Measurements from ENCODE around the gene NOL4L. TPM values are rescaled to one million over a fixed set of nuclear protein-coding genes. Genes with fewer than 3 reads are reported as not detected.

Gene NOL4L
- total RNA-seq, 1 donor from 2014 or later = 12.2 TPM

DNA sequence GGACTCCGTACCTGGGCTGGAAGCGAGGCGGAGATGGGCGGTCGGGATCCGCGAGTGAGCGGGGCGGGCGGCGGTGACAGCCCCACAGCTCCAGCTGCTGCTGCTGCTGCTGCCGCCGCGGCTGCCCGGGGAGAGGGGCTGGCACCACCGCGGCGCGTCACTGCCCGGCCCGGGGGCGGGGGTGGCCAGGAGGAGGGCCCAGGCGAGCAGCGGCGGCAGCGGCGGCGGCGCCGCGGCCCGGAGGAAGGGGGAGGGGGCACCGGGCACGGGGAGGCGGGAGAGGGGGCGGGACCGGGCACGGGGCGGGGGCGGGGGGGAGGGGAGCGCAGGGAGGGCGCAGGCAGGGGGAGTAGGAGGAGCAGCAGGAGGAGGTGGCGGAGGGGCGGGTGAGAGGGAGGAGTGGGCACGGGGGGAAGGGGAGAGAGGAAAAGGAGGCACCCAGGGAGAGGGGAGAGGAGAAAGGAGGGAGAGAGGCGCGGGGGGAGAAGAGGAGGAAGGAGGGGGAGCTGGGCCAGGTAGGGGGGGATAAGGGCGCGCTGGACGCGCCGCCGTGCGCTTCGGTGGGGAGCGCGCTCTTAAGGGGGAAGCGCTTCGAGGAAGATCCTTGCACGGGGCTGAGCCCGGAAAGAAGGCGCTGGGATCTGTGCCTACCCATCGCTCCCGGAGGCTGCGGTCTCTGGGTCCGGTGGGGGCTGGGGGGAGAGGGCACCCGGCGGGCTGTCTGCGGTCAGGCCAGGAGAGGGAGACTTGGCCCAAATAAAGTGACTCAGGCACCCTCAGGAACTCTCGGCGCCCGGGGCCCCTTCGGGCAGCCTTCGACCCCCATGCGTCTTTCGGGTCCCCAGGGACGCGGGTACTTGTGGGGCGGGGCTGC is 101.5 kb downstream of the NOL4L start:
- peak; percentile 71 for DNase-seq

DNA sequence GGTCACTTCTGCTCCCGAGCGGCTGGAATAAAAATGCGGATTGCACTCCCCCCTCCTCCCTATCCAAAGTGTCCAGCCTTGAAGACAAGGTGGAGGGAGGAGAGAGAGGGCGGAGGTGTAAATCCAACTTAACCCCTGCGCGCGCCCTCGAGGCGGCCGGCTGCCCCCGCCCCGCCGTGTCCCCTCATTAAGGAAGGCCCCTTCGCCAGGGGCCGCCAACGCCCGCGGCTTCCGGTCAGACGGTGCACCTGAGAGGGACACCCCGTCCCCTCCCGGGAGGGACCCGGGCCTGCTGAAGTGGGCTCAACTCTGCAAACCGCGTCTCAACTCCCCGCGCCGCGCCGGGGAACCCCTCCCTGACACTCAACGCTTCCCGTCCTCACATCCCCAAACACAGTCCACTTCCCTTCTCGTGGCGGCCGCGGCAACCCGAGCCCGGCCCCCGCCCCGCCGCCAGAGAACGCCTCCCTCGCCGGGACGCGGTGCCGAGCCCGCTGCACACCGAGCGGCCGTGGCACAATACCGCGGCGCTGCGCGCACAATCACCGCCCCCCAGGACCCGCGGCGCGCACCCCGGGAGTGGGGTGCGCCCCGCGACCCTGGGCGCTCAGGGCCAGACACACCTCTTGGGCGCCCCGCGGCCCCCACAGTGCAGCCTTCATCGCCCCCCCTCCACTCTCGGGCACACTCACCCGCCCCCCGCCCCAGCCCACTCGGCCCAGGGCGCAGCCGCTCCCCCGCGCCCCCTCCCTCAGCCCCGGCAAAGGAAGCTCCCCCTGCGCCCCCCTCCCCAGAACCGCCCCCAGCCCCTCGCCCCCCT is 102.5 kb downstream of the NOL4L start:
- DNase-seq = no peak

DNA sequence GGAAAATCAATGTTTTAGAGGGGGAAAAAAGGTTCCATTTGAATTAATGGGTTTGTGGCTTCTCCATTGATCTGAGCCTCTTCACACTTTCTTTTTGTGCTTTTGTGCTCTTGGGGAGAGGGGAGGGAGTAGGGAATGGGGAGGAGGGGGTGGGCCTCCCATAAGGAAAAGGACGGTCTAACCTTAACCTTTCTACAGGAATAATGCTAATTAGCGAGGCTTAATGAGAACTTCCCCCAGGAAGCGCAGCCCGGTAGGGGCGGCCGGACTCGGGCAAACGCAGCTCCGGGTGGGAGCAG is 103.0 kb downstream of the NOL4L start:
- no peak for DNase-seq

DNA sequence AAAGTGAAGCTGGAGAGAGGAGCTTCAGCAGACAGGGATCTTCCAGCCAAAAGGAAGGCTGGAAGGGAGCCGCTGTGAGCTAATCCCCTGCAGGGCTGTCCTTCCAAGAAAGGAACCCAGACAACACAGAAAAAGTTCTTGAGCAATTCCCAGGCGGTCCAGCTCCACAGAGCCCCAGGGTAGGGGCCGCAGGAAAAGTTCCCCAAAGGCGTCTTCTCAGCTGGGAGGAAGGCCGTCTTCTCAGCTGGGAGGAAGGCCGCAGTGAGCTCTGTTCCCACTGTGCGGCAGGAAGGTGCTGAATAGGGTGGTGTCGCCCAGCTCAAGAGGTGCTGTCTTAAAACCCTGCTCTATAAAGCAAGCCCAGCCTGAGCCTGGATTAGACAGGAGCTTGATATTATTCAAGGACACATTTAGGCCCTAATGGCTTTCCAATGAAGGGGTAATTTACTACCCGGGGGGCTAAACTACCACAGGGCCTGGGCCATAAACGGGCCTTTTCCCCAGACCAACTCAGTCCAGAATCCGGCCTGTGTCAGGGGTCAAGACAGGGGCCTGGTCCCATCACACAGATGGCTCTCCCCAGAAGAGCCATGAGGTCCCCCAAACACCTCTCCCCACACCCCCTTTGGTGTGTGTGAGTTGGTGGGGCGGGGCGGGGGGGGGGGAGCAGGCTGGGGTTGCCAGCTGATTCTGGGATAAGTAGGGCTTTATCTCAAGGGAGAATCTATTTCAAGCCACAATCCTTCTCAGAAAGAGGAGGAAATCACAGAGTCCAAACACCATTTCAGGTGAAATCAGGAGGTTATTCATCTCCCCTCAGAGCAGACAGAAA is 103.6 kb downstream of the NOL4L start:
- DNase-seq = no peak

DNA sequence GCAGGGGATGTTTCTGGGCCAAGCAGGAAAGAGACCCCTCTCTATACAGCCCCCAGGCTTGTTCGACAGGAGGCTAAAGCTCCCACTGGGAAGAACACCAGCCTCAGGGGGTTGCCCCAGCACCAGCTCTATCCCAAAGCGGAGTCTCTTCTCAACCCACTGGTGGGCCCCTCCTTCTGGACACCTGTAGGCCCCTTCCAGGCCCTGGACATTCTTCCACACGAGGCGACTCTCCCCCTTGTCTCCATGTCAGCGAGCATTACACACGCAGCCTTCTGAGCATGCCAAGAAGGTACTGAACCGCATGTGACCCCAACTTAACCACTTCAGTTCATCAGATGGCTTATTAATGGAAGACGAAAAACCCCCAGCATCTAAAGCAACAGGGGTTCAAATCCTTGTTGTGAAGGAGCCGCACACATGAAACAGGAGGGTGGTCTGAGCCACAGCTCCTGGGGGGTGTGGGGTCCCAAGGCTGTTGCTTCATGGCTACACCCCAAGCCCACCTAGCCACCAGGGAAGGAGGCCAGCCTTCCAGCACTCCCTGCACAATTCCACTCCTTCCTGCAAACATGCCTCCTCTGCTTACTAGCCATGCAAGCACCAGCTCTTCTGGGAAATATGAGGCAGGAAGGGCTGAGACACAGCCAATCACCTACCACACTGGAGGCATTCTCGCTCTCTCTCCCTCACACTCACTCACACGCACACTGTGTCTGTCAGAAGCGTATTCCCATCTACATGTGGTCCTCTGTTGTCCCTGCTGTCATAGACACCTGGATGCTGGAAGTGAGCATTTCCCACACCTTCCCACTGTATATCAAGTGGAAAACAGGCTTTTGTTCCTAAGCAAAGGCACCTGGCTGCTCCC is 104.5 kb downstream of the NOL4L start:
- DNase-seq = no peak

DNA sequence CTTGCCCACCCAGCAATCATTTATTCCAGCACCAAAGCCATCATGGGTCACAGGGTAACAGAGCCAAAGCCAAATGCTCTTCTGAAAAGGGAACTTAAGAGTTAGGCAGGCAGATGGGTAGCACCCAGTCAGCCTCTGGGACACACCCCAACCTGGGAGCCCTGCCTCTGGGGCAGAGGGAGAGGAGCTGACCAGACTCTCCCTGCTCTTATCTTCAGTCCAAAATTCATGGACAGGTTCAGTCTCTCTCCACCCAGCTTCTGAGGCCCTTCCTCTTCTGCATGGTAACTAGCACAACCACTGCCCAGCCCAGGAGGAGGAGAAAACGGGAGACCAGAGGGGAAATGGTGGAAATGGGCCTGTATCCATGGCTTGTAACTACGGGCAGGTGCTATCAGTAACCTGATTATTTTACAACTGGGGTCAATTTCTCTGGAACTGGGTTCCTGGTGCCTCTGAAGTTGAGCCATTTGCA is 105.4 kb downstream of the NOL4L start:
- no peak for DNase-seq

DNA sequence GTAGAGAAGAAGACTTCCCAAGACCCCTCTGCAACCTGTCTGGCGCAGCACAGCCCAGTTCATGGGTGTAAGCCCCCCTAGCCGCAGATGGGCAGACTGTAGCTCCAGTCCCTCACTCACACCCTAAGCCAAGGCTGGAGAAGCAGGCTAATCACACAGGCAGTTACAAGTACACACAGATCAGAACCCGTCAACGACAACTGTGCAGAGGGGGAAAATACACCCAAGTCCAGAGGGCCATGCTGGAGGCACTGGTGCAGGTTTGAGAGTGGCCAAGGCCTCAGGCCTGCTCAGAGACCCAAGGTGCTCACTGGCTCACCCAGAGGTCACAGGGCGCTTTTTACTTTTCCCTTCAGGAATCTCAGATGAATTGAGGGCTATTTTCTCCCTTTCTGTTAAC is 106.1 kb downstream of the NOL4L start:
- DNase-seq = no peak

DNA sequence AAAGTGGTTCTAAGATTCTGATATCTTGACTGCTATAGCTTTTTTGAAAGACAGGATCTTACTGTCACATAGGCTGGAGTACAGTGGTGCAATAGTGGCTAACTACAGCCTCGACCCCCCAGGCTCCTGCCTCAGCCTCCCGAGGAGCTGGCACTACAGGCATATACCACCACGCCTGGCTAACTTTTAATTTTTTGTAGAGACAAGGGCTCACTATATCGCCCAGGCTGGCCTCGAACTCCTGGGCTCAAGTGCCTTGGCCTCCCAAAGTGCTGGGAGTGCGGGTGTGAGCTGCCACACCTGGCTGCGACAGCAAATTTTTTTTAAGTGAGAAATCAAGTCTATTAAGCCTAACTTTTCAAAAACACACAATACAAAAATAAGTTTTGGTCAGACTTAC is 106.6 kb downstream of the NOL4L start:
- DNase-seq = no peak

DNA sequence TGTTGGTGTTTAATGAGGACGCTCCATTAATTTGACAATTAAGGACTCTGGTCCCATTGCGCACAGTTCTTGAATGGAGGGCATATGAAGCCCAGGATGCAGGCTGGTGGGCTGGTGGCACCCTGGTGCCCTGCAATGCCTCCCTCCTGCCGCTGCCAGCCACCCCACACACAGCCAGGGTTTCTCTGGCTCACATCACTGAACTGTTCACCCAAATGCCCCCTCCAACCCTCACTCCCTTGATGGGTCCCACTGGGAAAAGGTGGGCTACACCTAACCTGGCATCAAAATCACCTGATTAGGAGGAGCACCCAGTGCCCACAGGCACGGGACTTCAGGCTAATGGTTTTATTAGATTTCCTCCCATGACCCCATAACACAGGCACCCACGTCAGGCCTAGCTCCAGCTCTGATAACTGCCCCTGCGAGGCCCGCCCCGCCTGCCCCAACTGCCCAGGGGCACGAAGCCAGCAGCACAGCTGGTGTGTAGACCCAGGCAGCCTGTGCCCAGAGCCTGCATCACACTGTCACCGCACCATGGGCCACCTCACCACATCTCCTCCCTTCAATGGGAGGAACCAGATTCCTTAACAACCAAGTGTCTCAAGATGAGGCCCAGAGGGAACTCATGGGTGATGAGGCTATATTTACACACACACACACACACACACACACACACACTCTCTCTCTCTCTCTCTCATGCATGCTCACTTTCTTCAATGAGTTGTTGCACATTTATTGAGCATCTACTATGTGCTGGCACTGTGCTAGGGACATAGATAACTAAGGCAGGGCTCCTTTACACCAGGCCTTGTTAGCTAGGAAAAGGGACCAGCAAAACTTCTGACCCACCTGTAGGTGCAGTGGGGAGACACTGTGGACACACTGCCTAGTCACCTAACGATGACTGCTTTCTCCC is 107.3 kb downstream of the NOL4L start:
- DNase-seq = no peak

DNA sequence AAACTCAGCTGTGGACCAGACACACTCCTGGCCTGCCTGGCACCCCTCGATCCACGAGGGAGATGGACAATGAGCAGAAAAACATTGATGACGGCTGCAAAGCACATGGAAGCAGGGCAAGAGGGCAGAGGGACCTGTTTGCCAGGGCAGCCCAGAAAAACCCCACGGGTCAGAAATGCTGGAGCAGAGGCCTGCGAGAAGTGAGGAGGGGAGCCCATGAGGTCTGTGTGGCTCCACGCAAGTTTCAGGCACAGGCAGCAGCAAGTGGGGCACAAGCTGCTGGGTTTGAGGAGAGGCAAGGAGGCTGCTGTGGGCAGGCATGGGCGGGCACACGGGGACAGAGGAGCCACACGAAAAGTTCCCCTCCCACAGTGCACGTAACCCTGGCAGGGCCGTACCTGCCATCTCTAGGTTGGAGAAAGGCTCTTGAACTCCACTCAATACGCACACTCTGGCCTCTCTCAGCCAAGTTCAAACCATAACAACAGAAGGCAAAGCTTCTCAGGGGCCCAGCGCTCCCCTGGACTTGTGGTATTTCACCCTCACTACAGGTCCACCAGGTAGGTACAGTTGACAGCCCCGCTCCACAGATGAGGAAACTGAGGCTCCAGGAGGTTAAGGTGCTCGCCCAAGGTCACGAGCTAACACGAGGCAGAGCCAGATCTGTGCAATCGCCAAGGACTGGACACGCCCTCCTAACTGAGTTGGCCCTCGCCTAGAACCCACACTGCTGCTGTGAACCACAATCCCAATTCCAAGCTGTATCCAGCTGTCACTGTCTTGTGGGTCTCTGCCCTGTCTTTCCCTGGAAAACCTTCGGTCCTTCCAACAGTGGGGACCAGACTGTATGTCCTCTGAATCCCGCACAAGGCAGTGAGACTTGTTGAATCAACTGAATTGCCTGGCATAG is 108.2 kb downstream of the NOL4L start:
- no peak for DNase-seq

DNA sequence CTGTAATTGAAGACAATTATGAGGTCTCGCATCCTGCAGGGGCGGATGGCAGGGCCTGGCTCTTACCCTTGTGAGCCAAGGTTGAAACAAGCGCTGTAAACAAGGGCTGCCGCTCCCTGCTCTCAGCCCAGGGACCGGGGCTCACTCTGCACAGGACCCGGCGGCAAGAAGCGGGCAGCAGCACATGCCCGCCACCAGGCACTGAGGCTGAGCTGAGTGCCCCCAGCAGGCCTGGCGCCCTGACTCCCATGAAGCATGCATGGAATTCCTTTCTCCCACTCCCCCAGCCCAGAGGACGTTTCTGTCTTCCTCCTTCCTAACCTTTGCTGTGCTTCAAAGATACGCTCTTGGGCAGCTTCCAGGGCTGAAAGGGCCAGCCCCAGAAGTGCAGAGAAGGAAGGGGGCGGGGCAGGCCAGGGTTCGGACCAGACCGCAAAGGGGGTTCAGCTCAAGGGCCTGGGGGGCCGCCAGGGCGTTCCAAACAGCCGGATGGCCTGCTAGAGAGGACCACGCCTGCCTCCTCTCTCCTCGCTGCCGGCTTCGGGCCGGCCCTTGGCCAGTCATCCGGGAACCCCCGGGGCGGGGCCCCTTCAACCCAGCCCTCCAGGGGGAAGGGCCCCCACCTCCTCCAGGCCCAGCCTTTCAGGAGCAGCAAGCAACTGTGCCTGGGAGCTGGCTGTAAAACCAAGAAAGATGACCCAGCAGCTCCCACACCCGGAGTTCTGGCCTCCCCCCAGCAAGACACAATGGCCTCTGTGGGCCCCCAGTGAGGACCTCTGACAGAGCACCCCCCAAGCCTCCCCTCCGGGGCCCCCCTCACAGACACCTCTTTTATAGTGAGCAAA is 109.9 kb downstream of the NOL4L start:
- DNase-seq = peak; percentile 35

DNA sequence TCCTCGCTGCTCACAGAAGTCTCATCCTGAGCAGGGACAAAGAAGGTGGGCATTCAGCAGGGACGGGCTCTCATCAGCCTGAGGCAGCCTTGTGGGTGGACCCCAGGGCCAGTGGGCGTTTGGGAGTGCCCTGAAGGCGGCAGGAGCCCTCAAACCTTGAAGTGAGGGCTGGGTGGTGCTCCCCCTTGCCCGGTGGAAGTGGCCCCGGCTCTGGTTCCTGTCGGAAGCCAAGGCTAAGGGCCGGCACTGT is 110.5 kb downstream of the NOL4L start:
- no peak for DNase-seq

DNA sequence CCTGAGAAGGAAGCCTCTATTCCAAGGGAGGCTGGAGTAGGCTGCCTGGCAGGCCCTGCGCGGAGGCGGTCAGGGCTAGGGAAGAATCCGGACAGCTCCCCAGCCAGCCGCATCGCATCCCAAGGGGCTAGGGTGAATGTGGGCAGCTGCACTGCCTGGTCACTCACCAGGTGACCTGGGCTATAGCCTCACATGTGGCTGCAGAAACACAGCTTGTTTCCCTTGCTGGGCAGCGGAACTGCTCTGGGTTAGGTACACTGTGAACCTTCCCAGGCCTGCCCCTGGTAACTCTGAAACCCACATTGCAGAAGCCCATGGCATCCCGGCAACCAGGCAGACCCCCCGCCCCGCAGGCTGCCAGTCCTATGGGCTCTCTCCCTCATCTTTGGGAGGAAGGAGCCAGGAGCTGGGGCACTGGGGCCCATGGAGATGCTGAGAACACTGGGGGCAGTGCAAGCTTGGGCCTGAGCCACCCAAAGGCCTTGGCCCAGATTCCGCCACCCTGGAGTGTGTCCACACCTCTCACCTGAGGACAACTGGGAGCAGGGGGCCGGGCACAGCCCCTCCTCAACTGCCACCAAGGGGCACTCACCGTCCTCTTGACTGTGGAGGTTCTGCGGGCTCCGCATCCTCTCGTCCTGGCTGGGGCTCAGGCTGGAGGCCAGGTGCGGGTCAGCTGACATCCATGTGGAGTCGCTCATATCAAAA is 111.0 kb downstream of the NOL4L start:
- DNase-seq = no peak

DNA sequence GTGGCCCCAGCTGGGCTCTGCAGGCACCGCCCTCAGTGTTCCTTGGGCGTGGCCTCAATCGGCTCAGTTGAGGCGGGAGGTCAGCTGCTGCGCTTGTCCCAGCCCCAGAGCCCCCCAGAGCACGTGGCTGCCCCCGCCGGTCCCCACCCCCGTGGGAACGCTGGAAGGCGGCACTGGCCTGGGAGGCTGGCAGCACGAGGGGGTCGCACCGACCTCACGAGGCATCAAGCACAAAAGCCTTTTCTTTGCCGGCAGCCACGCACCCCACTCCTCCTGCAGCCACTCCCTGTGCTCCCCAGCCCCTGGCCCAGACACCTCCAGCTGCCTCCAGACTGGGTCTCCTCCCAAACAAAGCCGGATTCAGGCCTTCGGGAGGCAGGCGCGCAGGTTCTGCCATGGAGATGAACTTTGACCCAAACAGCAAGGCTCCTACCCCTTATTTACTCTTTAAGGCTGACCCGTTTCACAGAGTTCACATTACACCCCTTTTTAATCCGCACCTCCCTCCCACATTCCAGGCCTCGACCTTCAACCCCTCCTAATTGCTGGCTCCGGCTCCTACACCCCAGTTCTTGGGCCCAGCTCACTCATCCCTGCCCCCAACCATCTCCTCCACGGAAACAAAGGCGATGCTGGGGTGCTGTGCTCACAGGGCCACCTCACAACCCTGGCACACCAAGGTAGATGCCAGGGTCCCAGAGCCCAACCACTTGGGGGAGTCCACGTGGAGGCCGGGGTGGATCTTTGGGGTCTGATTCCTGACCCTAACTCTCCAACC is 111.7 kb downstream of the NOL4L start:
- DNase-seq = no peak

DNA sequence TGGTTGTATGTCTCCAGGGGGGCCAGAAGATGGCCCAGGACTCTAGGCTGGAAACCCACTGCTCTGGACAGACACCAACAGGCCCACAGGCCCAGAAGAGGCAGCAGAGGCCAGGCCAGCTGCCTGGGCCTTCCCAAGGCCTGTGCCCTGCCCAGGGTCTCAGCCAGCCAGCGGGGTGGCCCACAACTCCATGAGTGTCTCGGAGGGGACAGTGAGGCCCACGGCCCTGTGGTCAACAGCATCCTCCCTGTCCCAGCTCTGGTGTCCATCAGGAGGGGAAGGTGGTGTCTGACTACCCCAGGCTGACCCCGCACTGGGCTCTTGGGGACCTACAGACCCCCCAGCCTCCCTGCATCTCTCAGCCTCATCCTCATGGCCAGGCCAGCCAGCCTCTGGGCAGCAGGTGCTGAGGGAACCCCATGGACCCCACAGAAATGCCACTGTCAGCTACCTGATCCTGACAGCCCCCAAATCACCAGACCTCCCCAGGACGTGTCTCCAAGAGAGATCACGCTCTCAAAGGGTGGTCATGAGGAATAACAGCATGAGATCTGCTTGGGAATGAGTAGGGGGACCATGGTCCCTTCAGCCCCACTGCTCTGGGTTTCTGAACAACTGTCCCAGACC is 112.4 kb downstream of the NOL4L start:
- no peak for DNase-seq

DNA sequence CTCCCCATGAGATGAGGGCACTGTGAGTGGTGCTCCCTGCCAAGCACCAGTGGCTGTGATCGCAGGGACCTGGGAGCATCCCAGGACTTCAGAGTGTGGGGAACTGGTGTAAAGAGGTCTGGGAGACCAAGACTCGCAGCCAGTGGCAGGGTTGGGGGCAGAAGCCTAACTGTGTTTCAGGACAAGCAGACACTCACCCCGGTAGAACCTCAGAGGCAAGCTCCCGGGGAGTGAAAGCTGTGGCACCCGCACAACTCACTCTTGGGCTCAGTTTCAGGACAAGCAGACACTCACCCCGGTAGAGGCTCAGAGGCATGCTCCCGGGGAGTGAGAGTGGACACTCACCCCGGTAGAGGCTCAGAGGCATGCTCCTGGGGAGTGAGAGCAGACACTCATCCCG is 114.2 kb downstream of the NOL4L start:
- DNase-seq = no peak
